ENCODE data around the gene FPR3. TPM values are rescaled to one million over a fixed set of nuclear protein-coding genes. Genes with fewer than 3 reads are reported as not detected.

Gene FPR3
- total and polyA plus RNA-seq, 10 of the 15 experiments (the other 5 are each of a cell fraction or from before 2014, with no cell fraction given) = not detected

- Histone ChIP-seq H3K9me3 (replicated peaks; ENCODE audit: control insufficient read depth, insufficient read depth, low read length) (no peaks in the 10 kb centered on the region; the same call in 2 of the 3 replicates), H3K4me2 (ENCODE audit: control insufficient read depth, insufficient read depth) (no peak overlapping the region), H3K4me1 (ENCODE audit: control insufficient read depth, insufficient read depth, low read length) (no peaks in the 10 kb centered on the region), H3K27ac (ENCODE audit: control insufficient read depth, insufficient read depth) (no peak overlapping the region), H3K4me3 (no peak overlapping the region), H3K9ac (ENCODE audit: control insufficient read depth, insufficient read depth, low read length) (no peak overlapping the region), H3K79me2 (ENCODE audit: control insufficient read depth, insufficient read depth, low read length) (no peaks in the 10 kb centered on the region), H3K27me3 (replicated peaks in 1 of 2; ENCODE audit: control insufficient read depth in 2 of 2, insufficient read depth in 2 of 2, low read length in 1 of 2) (no peaks in the 10 kb centered on the region), H2AFZ (ENCODE audit: control insufficient read depth, low read depth, low read length) (no peak overlapping the region), H3K36me3 (ENCODE audit: control insufficient read depth in 2 of 2, insufficient read depth in 2 of 2, low read length in 1 of 2) (no peaks in the 10 kb centered on the region), H4K20me1 (ENCODE audit: control insufficient read depth, insufficient read depth) (no peaks in the 10 kb centered on the region)
- intact Hi-C loops (cut with micrococcal nuclease; ENCODE audit: unreplicated experiment) (no loop called here), in situ Hi-C loops (cut with MboI) (no loop called here)
- BruUV-seq (replicated peaks) = no TSS peak
- ChIA-PET RAD21 (ENCODE audit: unreplicated experiment) (no interaction called here), SMC1A (ENCODE audit: uncharacterized antibody, unreplicated experiment) (no interaction called here), POLR2A (no interaction called here), CTCF (no interaction called here)
- no peak for DNase-seq (ENCODE audit: low read depth, low spot score)
- TF ChIP-seq, protein P1, sequence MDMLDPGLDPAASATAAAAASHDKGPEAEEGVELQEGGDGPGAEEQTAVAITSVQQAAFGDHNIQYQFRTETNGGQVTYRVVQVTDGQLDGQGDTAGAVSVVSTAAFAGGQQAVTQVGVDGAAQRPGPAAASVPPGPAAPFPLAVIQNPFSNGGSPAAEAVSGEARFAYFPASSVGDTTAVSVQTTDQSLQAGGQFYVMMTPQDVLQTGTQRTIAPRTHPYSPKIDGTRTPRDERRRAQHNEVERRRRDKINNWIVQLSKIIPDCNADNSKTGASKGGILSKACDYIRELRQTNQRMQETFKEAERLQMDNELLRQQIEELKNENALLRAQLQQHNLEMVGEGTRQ (IDR thresholded peaks at IDR 0.05; ENCODE audit: borderline replicate concordance, low read depth, low read length) = no peak
- TF ChIP-seq RFX5 (IDR thresholded peaks at IDR 0.05; ENCODE audit: low read depth, low read length) (no peak), CREM (IDR thresholded peaks at IDR 0.05; ENCODE audit: low read depth) (no peak), GABPA (IDR thresholded peaks at IDR 0.05; ENCODE audit: low read depth) (no peak), JUNB (IDR thresholded peaks at IDR 0.05) (no peak), SIX5 (IDR thresholded peaks at IDR 0.05; ENCODE audit: low read depth, low read length, severe bottlenecking) (no peak), NRF1 (conservative IDR thresholded peaks at IDR 0.05; ENCODE audit: low read depth, low read length) (no peak), IRF3 (IDR thresholded peaks at IDR 0.05) (no peak), NBN (IDR thresholded peaks at IDR 0.05) (no peak), ZNF217 (IDR thresholded peaks at IDR 0.05) (no peak), SREBF1 (IDR thresholded peaks at IDR 0.05; ENCODE audit: low read length) (no peak), MEF2A (IDR thresholded peaks at IDR 0.05; ENCODE audit: insufficient read depth, low read depth, low read length) (no peak), NFYA (IDR thresholded peaks at IDR 0.05; ENCODE audit: borderline replicate concordance, low read depth, low read length) (no peak), ZNF24 (IDR thresholded peaks at IDR 0.05) (no peak), ZNF384 (IDR thresholded peaks at IDR 0.05; ENCODE audit: borderline replicate concordance, low read depth, low read length) (no peak), ZZZ3 (IDR thresholded peaks at IDR 0.05; ENCODE audit: control insufficient read depth, insufficient read length, low read depth) (no peak), HDAC6 (IDR thresholded peaks at IDR 0.05; ENCODE audit: unreplicated experiment) (no peak)
- TF ChIP-seq, protein P2, sequence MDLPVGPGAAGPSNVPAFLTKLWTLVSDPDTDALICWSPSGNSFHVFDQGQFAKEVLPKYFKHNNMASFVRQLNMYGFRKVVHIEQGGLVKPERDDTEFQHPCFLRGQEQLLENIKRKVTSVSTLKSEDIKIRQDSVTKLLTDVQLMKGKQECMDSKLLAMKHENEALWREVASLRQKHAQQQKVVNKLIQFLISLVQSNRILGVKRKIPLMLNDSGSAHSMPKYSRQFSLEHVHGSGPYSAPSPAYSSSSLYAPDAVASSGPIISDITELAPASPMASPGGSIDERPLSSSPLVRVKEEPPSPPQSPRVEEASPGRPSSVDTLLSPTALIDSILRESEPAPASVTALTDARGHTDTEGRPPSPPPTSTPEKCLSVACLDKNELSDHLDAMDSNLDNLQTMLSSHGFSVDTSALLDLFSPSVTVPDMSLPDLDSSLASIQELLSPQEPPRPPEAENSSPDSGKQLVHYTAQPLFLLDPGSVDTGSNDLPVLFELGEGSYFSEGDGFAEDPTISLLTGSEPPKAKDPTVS (IDR thresholded peaks at IDR 0.05; ENCODE audit: low read depth, low read length) = no peak
- FAIRE-seq = no peak
- no peak for ATAC-seq
- 7% methylated on average over 7 of the region's 7 CpGs for WGBS (ENCODE audit: insufficient coverage, insufficient replicate concordance, low lambda C conversion rate, missing lambda C conversion rate)
Observed at GRCh38 chr19:51746731-51747130, 48.2 kb upstream of the FPR3 start.
